Measurements from ENCODE around the gene GLG1. TPM values are rescaled to one million over a fixed set of nuclear protein-coding genes. Genes with fewer than 3 reads are reported as not detected.

GLG1 gene
- total RNA-seq, 4 donors from 2014 or later, result 72.0 to 170 (median 105) TPM

- in situ Hi-C loops (cut with MboI; ENCODE audit: low sequenced_read_pairs in 4 of 4) (no loop called here), intact Hi-C loops (cut with DNase I; ENCODE audit: low total_unique reads) (no loop called here)
- H3K4me3 ChIP-seq, result no peak overlapping the region
- no peaks in the 10 kb centered on the region for H3K36me3 ChIP-seq
- no peaks in the 10 kb centered on the region for H3K9me3 ChIP-seq
- H3K27me3 ChIP-seq, result no peaks in the 10 kb centered on the region
- no peak for DNase-seq
- ATAC-seq, result no peak
- H3K4me1 ChIP-seq, result peaks cover 10 to 14% of the 10 kb centered on the region in 2 donors
- peak overlapping the region in 1 of 4 donors; percentile 39 for H3K27ac ChIP-seq
- TF ChIP-seq POLR2A (IDR thresholded peaks at IDR 0.05) (no peak), CTCF (IDR thresholded peaks at IDR 0.05 in 4 of 5, conservative IDR thresholded peaks at IDR 0.05 in 1 of 5) (no peak)
Measured at GRCh38 chr16:74586948-74587347, 20.0 kb downstream of the GLG1 start.

- no peak for DNase-seq
- H3K9me3 ChIP-seq, result no peaks in the 10 kb centered on the region
- intact Hi-C loops (cut with DNase I; ENCODE audit: low total_unique reads) (no loop called here), in situ Hi-C loops (cut with MboI; ENCODE audit: low sequenced_read_pairs in 4 of 4) (no loop called here)
- peaks cover 16 to 20% of the 10 kb centered on the region in 2 donors for H3K4me1 ChIP-seq
- no peak for ATAC-seq
- H3K27me3 ChIP-seq, result no peaks in the 10 kb centered on the region
- no peak overlapping the region for H3K4me3 ChIP-seq
- no peaks in the 10 kb centered on the region for H3K36me3 ChIP-seq
- peak overlapping the region in 1 of 4 donors; percentile 39 for H3K27ac ChIP-seq
- TF ChIP-seq CTCF (IDR thresholded peaks at IDR 0.05 in 4 of 5, conservative IDR thresholded peaks at IDR 0.05 in 1 of 5), result no peak
- no peak for TF ChIP-seq POLR2A (IDR thresholded peaks at IDR 0.05)
Measured at GRCh38 chr16:74585846-74586443, 21.0 kb downstream of the GLG1 start.

- Histone ChIP-seq H3K9me3 (no peaks in the 10 kb centered on the region), H3K36me3 (no peaks in the 10 kb centered on the region), H3K4me1 (peaks cover 24 to 32% of the 10 kb centered on the region in 2 donors), H3K27me3 (no peaks in the 10 kb centered on the region), H3K4me3 (no peak overlapping the region), H3K27ac (peak overlapping the region in 3 of 4 donors; percentile 3 to 80 (median 75))
- TF ChIP-seq POLR2A (IDR thresholded peaks at IDR 0.05), result no peak
- no peak for TF ChIP-seq CTCF (IDR thresholded peaks at IDR 0.05 in 4 of 5, conservative IDR thresholded peaks at IDR 0.05 in 1 of 5)
- no peak for DNase-seq
- ATAC-seq, result no peak
- in situ Hi-C loops (cut with MboI; ENCODE audit: low sequenced_read_pairs in 4 of 4), result no loop called here
- intact Hi-C loops (cut with DNase I; ENCODE audit: low total_unique reads), result no loop called here
Measured at GRCh38 chr16:74583926-74584666, 22.8 kb downstream of the GLG1 start.

- in situ Hi-C loops (cut with MboI; ENCODE audit: low sequenced_read_pairs in 4 of 4), result no loop called here
- TF ChIP-seq POLR2A (IDR thresholded peaks at IDR 0.05) (no peak), CTCF (IDR thresholded peaks at IDR 0.05 in 4 of 5, conservative IDR thresholded peaks at IDR 0.05 in 1 of 5) (no peak)
Measured at GRCh38 chr16:74582970-74583369, 23.9 kb downstream of the GLG1 start.

More at GRCh38 chr16:74582970-74583369, 23.9 kb downstream of the GLG1 start:
- H3K4me3 ChIP-seq, result no peak overlapping the region
- DNase-seq (no peak), ATAC-seq (no peak)
- no peaks in the 10 kb centered on the region for H3K9me3 ChIP-seq
- peak overlapping the region; percentile 39 to 80 (median 78) for H3K27ac ChIP-seq
- no peaks in the 10 kb centered on the region for H3K27me3 ChIP-seq
- intact Hi-C loops (cut with DNase I; ENCODE audit: low total_unique reads), result no loop called here
- H3K36me3 ChIP-seq, result no peaks in the 10 kb centered on the region
- H3K4me1 ChIP-seq, result peaks cover 22 to 44% of the 10 kb centered on the region in 2 donors
